ENCODE results near the gene NXPE3.
A peak's percentile ranks its signal among the peaks of the same experiment; 100 is the strongest.

NXPE3 gene

DNA sequence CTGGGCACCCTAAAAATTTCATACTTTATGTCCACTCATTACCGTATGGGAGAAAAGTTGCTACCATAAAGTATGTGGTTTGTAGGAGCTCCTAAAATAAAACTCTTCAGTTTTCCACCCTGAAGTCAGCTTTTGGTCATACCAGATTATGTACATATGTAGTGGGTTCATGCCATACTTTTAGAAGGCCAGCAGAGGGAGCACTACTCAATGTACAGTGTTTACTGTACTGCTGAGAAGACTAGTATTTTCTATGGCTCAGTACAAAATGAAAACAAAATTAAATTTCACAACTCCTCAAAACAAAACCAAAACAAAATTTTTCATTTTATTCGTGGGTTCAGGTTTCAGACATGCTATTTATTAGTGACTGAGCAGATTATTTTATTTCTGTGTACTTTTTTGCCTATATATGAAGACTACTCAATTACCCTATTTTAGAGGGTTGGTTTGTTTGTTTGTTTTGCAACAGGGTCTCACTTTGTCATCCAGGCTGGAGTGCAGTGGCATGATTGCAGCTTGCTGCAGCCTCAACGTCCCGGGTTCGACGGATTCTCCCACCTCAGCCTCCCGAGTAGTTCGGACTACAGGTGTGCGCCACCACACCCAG lies 24.3 kb downstream of the NXPE3 start:
- DNase-seq: peak; percentile 18

DNA sequence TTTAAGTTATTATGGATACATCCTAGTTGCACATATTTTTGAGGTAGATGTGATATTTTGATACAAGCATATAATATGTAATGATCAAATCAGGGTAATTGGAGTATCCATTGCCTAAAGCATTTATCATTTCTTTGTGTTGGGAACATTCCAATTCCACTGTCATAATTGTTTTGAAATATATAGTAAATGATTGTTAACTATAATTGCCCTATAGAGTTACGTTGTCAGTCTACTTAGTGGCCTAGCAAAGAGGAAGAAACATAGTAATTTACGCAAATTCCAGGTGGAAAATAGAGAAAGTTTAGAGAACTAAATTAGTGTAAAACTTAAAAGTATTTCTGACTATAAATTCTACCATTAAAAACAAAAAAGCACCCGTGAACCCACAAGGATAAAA lies 24.9 kb downstream of the NXPE3 start:
- no peak for DNase-seq

DNA sequence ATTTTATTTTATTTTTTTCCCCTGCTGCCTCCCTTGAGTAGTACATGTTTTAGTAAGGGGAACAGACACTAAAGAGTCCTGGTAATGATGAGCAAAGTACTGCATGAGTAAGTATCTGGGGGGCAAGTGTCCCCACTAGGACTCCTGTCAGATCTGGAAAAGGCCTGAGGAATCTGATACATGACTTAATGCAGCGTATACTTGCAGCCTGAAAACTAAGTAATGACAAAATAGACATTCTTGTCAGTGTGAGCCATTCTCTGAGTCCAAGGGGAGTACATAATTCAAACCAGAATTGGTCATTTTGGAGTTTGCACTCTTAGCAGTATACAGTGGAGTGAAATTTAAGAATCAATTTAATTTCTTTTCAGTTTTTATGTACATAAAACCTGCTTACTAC lies 27.5 kb downstream of the NXPE3 start:
- no peak for DNase-seq

DNA sequence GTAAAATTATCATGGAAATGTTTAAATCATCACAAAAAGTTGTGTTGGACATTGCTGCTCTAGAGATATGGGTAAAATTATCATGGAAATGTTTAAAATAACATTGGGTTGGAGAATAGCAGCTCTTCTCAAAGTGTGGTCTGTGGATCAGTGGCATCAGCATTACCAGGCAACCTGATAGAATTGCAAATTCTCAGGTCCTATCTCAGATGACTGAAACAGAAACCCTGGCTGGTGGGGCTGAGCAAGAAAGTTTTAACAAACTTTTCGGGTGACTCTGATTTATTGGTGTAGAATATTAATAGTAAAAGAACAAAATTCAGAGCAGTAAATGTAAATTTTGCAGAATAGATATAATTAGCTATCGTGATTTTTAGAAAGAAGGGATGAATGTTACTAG lies 28.9 kb downstream of the NXPE3 start:
- DNase-seq: no peak

DNA sequence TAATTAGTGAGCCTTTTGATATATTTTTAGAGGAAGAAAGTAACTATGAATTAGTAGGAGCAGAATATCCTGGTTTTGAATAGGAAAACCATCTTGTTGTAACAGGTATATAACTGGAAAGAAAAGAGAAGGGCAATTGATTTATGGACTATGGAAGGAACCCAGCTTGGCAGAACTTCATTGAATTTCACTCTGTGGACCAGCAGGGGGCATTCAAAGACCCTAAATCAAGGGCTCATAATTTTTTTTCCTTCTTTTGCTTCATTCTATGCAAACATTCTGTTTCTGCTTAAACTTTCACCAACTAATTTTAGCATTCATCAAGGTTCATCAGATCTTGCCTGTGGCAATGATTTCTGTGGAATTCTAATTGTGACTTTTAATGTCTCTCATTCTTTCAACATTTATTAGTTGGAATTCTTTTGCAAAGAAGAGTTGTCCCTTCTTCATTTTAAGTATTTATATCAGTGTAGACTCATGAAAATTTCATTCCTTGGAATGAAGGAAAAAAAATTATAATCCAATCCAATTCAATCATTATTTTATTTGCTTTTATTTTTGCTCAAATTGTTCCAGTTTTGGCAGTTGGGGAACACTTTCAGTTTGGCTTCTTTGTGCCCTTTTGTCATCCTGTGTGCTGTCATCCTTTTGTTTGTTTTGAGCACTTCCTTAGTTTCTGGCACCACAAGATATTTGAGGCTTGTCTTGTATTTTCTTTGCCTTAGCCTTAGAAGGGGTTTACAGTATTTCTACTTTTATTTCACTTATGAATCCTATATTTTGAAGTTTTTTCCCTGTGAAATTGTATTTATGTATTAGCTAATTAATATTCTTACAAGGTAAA lies 30.4 kb downstream of the NXPE3 start:
- DNase-seq: no peak

DNA sequence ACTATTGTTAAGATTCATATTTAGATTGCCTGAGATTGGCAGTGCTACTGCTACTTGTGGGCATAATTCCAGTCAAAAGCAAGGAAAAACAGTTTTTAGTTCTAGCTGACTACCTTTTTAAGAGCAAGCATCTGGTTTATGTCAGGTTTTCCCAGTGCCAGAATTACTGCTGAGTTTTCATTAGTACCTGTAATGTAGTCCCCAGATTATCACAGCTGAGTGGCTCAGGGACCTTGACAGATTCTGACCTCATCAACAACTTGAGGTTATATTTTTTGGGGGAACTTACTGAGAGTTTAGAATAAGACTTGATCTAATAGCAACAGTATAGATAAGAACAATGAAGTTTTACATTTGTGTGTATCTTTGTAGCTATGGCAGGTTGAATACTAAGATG lies 31.0 kb downstream of the NXPE3 start:
- no peak for DNase-seq

DNA sequence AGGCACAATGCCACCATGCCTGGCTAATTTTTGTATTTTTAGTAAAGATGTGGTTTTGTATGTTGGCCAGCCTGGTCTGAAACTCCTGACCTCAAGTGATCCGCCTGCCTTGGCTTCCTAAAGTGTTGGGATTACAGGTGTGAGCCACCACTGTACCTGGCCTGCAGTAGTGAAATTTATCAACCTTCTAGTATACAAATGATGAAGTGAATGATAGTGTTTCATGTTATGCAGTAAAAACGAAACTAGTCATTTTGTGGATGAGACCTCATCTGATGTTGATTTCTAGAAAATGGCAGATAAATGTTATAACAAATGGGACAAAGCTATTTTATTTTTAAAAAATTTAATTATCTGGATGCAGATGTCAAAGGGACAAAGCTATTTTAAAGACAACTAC lies 32.9 kb downstream of the NXPE3 start:
- no peak for DNase-seq

DNA sequence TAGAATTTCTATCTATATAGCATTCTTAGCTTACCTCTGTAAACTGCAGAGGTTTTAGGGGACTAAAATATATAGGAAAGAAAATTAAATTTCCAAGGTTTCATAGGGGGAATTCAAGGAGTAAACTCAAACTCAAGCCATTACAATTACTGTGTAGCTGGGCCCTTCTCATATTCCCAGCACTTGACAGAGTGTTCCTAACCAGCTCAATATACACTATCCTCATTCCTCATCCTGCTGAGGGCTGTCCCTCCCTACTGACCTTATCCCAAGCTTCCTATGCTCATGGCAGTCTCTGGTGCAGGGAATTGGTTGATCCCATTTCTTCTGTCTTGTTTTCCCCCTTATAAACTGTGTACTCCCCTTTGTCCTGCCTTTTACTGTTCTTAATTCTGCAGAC lies 33.9 kb downstream of the NXPE3 start:
- no peak for DNase-seq

DNA sequence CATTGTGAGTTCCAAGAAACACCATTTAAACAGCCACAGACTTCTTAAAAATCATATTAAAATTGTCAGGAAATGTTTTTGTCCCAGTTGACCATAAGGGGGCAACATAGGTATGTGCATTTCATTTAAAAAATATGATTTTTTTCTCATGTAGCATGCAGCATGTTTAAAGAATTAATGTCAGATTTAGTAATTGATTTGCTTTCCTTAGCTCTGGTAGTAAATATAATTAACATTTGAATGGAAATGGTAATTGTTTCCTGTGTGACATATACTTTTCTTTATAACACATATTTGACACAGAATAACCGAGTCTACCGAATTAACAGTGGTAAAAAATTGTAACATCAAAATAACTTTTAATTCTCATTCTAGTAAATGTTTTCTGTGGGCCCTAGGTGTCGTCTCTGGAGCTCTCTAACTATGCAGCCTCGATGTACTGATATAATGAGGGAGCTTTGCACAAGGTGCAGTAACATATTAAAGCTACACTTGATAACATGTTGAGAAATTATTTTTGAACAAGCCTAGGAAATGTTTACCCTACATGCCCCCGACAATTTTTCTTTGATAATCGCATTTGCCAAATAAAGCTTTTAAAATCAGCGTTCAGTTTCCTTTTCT lies 34.9 kb downstream of the NXPE3 start:
- no peak for DNase-seq

DNA sequence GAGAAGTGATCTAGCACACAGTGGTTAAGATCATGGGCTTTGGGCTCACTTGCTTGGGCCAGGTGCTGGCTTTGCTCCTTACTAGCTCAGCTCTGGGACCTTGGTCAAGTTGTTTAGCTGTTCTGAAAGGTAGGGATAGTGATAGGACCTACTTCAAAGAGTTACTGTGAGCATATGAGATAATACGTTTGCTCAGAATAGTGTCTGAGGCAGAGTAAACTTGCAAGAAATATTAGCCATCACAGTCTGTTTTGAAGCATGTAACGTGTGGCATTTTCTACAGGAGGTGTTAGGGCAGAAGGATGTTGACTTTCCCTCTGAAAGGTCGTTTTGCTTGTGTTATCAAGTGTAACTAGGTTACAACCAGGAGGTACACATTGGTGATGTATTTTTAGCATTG lies 35.8 kb downstream of the NXPE3 start:
- DNase-seq: no peak

DNA sequence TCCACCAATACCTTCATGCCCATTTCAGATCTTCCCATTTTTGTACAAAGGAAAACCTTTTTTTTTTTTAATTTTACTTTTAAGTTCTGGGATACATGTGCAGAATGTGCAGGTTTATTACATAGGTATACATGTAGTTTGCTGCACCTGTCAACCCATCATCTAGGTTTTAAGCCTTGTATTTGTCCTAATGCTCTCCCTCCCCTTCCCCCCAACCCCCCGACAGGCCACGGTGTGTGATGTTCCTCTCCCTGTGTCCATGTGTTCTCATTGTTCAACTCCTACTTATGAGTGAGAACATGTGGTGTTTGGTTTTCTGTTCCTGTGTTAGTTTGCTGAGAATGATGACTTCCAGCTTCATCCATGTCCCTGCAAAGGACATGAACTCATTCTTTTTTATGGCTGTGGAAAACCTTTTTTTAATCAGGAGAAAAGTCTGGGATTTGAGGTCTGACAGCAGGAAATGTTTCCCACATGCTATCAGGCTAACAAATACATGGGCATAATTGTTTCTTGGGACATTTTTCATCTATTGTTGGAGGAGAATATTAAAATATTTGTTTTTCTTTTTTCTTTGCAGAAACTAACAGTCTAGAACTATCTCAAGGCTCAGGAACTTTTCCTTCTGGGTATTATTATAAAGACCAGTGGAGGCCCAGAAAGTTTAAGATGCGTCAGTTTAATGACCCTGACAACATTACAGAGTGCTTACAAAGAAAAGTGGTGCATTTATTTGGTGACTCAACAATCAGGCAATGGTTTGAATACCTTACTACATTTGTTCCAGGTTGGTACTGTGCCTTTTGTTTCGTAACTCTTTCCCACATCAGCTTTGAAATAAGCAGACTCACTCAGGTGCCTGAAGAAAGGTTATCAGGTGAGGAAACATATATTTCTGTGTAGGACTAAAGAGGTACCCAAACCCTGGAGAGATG lies 37.5 kb downstream of the NXPE3 start:
- DNase-seq: no peak

DNA sequence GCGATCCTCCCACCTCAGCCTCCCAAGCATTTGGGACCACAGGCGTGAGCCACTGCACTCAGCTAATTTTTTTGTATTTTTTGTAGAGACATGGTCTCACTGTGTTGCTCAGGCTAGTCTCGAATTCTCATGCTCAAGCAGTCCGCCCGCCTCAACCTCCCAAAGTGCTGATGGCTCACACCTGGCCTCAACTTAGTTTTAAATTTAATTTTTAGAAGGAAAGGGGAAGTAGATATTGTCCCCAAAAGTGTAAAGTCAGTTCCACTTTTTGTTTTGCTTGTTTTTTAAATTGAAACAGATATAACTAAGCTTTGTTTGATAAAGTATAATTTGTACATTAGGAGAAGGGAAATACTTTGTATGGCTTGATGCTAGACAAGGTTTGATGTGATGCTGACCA lies 39.0 kb downstream of the NXPE3 start:
- no peak for DNase-seq

DNA sequence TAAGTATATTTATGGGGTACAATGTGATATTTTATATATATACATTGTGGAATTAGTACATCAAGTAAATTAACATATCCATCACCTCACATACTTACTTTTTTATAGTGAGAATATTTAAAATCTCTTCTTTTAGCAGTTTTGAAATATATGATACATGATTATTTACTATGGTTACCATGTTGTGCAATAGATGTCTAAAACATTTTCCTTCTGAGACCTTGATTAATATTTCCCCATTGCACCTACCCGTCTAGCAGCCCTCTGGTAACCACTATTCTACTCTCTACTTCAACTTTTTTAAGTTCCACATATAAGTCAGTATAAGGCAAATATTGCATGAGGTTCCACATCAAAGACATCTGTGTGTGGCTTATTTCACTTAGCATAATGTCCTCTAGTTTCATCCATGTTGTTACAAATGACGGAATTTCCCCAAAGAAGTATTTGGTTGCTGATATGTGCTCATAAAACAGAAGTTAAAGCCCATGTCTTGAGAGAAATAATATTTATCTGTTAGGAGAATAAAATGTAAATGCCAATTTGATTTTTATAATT lies 40.7 kb downstream of the NXPE3 start:
- no peak for DNase-seq

DNA sequence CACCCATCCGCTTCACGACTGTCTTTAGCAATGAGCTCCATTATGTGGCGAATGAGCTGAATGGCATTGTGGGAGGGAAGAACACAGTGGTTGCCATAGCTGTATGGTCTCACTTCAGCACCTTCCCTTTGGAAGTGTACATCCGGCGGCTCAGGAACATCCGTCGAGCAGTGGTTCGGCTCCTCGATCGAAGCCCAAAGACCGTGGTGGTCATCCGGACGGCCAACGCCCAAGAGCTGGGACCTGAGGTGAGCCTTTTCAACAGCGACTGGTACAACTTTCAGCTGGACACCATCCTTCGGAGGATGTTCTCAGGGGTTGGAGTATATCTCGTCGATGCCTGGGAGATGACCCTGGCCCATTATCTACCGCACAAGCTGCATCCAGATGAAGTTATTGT lies 42.5 kb downstream of the NXPE3 start:
- no peak for DNase-seq

DNA sequence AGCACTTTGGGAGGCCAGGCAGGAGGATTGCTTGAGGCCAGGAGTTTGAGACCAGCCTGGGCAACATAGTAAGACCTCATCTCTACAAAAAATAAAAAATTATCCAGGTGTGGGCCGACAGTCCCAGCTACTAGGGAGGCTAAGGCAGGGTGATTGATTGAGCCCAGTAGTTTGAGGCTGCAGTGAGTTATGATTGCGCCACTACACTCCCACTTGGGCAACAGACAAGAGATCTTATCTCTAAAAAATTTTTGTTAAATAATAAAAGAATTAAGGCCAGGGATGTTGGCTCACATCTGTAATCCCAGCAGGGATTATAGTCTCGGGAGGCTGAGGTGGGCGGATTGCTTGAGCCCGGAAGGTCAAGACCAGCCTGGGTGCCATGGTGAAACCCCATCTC lies 44.5 kb downstream of the NXPE3 start:
- no peak for DNase-seq

DNA sequence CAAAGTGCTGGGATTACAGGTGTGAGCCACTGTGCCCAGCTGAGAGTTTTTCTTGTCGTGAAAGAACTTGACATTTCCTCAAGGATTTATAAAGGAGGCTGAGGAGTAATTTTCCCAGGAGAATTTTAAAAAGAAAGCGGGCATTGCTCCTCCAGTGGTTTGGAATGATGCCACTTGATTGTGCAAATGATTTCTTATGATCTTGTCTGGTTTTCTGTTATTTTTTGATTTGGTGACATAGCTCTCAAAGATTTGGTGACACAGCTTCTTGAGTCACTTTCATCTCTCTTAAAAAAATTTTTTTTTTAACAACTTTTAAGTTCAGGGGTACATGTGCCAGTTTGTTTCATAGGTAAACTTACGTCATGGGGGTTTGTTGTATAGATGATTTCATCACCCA lies 45.7 kb downstream of the NXPE3 start:
- no peak for DNase-seq

DNA sequence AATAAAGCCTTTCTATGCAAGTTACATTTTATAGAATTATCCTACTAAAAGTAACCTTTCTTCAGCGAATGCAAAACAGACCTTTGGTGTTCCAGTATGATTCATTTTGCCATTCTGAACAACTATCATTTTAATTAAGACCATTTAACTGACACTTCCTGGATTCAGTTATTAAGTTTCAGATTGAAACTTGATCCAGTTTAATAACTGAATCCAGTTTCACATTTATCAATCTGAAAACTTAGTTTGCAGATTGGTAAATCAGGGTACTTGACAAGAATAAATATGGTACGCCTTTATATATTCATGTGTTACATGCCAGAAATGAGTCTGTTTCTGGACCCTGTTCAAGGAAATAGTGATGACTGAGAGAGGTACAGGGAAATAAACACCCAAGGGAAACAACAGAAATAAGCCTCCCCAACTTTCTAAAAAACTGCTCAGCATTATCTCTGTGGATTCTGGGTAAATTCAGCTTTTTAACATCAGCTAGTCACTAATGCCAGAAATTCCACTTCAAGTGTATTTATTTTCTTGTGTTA lies 47.0 kb downstream of the NXPE3 start:
- no peak for DNase-seq

DNA sequence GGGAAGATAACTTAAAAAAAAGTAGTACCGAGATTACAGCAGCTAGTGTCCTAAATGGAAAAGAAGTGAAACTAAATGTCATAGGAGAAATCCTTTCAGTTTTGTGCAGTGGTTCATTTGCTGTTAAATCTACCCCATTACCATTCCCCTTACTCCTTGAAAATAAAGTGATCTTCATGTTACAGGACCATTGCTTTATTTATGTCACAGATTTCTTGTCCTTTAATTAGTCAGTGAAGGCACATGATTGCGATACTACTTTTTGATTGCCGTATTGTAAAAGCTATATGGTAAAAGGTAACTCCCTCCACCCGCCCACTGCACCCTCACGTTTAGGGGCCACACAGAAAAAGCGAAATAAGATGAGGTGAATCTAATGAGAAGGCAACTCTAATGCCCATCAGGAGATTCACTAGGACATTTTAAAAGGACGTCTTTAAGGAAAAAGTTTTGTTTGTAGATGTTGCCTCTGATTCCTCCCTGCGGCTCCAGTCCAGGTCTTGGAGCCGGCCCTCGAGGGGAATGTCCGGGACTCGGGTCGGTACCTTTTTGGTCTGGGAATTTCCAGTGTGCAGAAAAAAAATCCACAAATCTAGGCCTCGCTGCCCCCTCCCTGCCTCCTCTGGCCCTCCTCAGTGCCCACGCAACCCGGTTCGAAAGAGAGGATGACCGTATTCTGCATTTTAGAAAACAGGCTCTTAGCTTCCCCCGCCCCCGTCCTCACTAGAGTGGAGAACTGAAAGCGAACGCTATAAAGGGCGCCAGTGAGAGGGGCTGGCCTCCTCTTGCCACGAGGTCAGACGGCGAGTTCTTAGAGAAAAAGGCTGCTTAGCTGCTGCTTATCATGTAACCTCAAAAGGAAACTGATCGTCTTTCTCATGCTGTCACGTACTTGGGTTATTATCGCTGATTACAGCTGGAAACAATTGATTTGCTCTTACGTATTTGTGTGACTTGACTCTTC lies 48.5 kb downstream of the NXPE3 start:
- peak; percentile 71 for DNase-seq

DNA sequence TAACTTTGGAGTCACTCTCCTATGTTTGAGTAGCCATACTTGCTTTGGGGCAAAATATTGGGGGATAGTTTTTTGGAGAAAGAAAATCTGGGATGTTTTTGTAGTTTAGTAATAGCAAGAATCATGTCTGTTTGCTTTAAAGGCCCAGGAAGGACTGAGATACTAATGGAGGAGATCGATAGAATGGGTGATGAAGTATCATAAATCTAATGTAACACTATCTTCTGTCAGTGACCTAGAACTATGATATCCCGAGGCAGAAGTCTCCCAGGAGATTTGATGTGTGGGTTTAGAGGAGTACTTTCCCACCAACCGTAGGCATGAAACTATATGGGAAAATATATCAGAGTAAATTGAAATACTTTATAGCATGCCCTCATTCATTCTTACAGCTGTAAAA lies 49.3 kb downstream of the NXPE3 start:
- no peak for DNase-seq

DNA sequence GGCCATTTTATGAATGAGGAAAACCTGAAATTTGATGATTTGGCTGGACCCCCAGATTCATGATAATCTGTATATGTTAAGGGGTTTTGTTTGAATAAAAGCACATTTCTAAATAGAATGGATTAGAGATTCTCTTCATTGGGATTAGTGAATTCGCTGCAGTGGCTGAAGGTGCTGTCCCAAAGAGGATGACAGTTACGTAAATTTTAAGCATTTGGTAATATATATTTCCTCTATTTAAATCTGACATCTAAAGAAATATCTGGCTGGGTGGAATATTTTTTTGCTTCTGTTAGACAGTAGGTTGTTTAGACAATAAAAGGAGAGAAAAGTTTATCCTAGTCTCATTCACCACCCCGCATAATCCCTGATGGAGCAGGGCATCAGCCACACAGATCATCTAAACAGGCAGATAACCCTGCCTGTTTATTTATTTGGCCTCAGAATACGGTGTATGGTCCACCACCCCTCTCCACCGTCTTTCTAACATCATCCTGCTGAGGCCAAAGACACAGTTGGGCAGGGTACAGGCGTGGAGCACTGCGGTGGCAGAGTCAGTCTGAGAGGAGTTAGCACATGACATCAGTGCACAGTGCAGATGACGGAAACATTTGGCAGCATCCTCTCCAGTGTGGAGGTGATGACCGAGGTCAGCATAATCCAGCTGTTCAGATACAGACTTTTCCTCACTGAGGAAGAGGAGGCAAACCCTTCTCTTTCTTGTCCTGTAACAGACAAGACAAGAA lies 49.9 kb downstream of the NXPE3 start:
- DNase-seq: peak; percentile 47

DNA sequence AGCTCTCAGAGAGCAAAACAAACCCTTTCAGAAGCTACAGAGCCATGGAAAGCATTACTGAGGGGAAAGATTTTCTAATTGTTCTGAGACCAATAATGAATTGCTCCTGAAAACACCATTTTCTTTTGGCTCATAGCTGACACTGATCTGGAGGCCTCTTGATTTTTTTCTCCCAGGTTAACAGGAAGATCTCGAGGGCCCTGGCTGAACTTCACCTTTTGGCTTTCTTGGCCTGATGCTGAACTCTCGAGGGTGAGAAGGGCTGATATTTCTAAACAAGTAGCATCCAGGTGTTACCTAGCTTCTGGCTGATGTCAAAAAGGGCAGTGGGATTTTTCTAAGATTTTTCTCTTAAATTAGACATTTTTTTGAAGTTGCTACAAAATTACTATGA lies 50.4 kb downstream of the NXPE3 start:
- DNase-seq: no peak

Measured in NK-92 treated with Interleukin-12 subunit alpha and Interleukin-12 subunit beta, amount 100 ng/mL, for 24 hours (cell line).